H9 (cell line): Measurements from ENCODE around the gene BIRC5. TPM values are rescaled to one million over a fixed set of nuclear protein-coding genes. Genes with fewer than 3 reads are reported as not detected.

ENCODE experiments used
- DNase-seq: peaks from one replicate; pipeline ENCODE4 v3.0.0-alpha.2; 2017
- H2AFZ ChIP-seq: one replicate; pipeline ENCODE4 v1.6.1; 2013; ENCODE audit warnings: mild to moderate bottlenecking, low read length, control low read depth, moderate library complexity
- H2AK5ac ChIP-seq: 2 replicates; pipeline ENCODE4 v1.6.1; 2013; ENCODE audit warnings: low read length, control low read depth, mixed read lengths; ENCODE audit not compliant: insufficient read length
- H2BK120ac ChIP-seq: one replicate; pipeline ENCODE4 v1.6.1; 2013; ENCODE audit warnings: low read depth, mild to moderate bottlenecking, low read length, control low read depth, inconsistent platforms; ENCODE audit not compliant: poor library complexity, severe bottlenecking
- H2BK12ac ChIP-seq: 2 replicates; pipeline ENCODE4 v1.6.1; 2013; ENCODE audit warnings: low read length, control low read depth, mixed read lengths, low read depth; ENCODE audit not compliant: insufficient read length
- H2BK15ac ChIP-seq: 2 replicates; pipeline ENCODE4 v1.6.1; 2013; ENCODE audit warnings: low read depth, low read length, control low read depth
- H2BK20ac ChIP-seq: one replicate; pipeline ENCODE4 v1.6.1; 2013; ENCODE audit warnings: low read depth, mild to moderate bottlenecking, low read length, control low read depth, inconsistent platforms; ENCODE audit not compliant: poor library complexity, severe bottlenecking
- H2BK5ac ChIP-seq: 2 replicates; pipeline ENCODE4 v1.6.1; 2013; ENCODE audit warnings: low read length, control low read depth, mixed read lengths; ENCODE audit not compliant: insufficient read length
- H3K14ac ChIP-seq: 2 replicates; pipeline ENCODE4 v1.6.1; 2013; ENCODE audit warnings: low read length, control low read depth; ENCODE audit not compliant: insufficient read depth
- H3K18ac ChIP-seq: 2 replicates; pipeline ENCODE4 v1.6.1; 2013; ENCODE audit warnings: low read depth, mild to moderate bottlenecking, mixed read lengths, low read length, control low read depth; ENCODE audit not compliant: insufficient read length
- H3K23ac ChIP-seq: 2 replicates; pipeline ENCODE4 v1.6.1; 2013; ENCODE audit warnings: low read length, control low read depth, mixed read lengths, low read depth; ENCODE audit not compliant: insufficient read length
- H3K23me2 ChIP-seq: 2 replicates; pipeline ENCODE4 v1.6.1; 2013; ENCODE audit warnings: low read depth, mild to moderate bottlenecking, mixed read lengths, low read length, control low read depth; ENCODE audit not compliant: insufficient read length, poor library complexity, severe bottlenecking
- H3K27ac ChIP-seq: 2 replicates; pipeline ENCODE4 v1.5.1; 2013; ENCODE audit warnings: low read length, control low read depth, mixed read lengths, low read depth; ENCODE audit not compliant: insufficient read length
- H3K27me3 ChIP-seq: 2 replicates; pipeline ENCODE4 v1.6.1; 2013; ENCODE audit warnings: low read length, control low read depth, inconsistent platforms; ENCODE audit not compliant: insufficient read depth
- H3K4ac ChIP-seq: 2 replicates; pipeline ENCODE4 v1.6.1; 2013; ENCODE audit warnings: low read depth, mild to moderate bottlenecking, control low read depth, inconsistent platforms, low read length, moderate library complexity
- H3K4me1 ChIP-seq: 2 replicates; pipeline ENCODE4 v1.6.1; 2013; ENCODE audit warnings: low read length, control low read depth, inconsistent platforms; ENCODE audit not compliant: insufficient read depth
- H3K4me2 ChIP-seq: 2 replicates; pipeline ENCODE4 v1.6.1; 2013; ENCODE audit warnings: low read length, control low read depth, mixed read lengths; ENCODE audit not compliant: insufficient read length, insufficient read depth
- H3K56ac ChIP-seq: 2 replicates; pipeline ENCODE4 v1.6.1; 2013; ENCODE audit warnings: low read depth, mild to moderate bottlenecking, mixed read lengths, low read length, control low read depth; ENCODE audit not compliant: insufficient read length
- H3K79me1 ChIP-seq: 2 replicates; pipeline ENCODE4 v1.6.1; 2013; ENCODE audit warnings: low read depth, mild to moderate bottlenecking, moderate library complexity, low read length, control low read depth, inconsistent platforms; ENCODE audit not compliant: insufficient read depth, poor library complexity, severe bottlenecking
- H3K79me2 ChIP-seq: 2 replicates; pipeline ENCODE4 v1.6.1; 2013; ENCODE audit warnings: low read length, control low read depth, inconsistent platforms; ENCODE audit not compliant: insufficient read depth
- H3K9ac ChIP-seq: 2 replicates; pipeline ENCODE4 v1.6.1; 2013; ENCODE audit warnings: low read length, control low read depth, mixed read lengths; ENCODE audit not compliant: insufficient read length; ENCODE audit errors: extremely low read depth
- H3K9me3 ChIP-seq: one replicate; pipeline ENCODE4 v1.6.1; 2013; ENCODE audit warnings: low read depth, low read length, inconsistent platforms; ENCODE audit not compliant: control insufficient read depth
- H3T11ph ChIP-seq: one replicate; pipeline ENCODE4 v1.6.1; 2013; ENCODE audit warnings: mild to moderate bottlenecking, low read length, control low read depth, inconsistent platforms
- H4K20me1 ChIP-seq: one replicate; pipeline ENCODE4 v1.6.1; 2013; ENCODE audit not compliant: control insufficient read depth, insufficient read length, insufficient read depth
- H4K5ac ChIP-seq: 2 replicates; pipeline ENCODE4 v1.6.1; 2013; ENCODE audit warnings: low read depth, mild to moderate bottlenecking, mixed read lengths, low read length, control low read depth; ENCODE audit not compliant: insufficient read length
- H4K8ac ChIP-seq: replicated peaks from 2 replicates; pipeline ENCODE4 v1.6.1; 2013; ENCODE audit warnings: low read length, control low read depth, mixed read lengths, low read depth; ENCODE audit not compliant: insufficient read length
- H4K91ac ChIP-seq: 2 replicates; pipeline ENCODE4 v1.6.1; 2013; ENCODE audit warnings: low read depth, mild to moderate bottlenecking, moderate library complexity, mixed read lengths, low read length, control low read depth; ENCODE audit not compliant: insufficient read length
- H3K27ac Mint-ChIP-seq, 3 experiments: 2 replicates in 2 of 3; 3 replicates in 1 of 3; pipeline ENCODE4 v1.8.0; 2020 to 2021; ENCODE audit warnings: mixed read lengths in 3 of 3, mild to moderate bottlenecking in 1 of 3, moderate library complexity in 1 of 3
- H3K27me3 Mint-ChIP-seq: 2 replicates; pipeline ENCODE4 v1.8.0; 2021; ENCODE audit warnings: low read depth, mild to moderate bottlenecking, moderate library complexity, mixed read lengths
- H3K36me3 Mint-ChIP-seq, 3 experiments: 2 replicates in 2 of 3; 3 replicates in 1 of 3; pipeline ENCODE4 v1.8.0; 2020 to 2021; ENCODE audit warnings: low read depth in 3 of 3, mixed read lengths in 3 of 3; ENCODE audit not compliant: insufficient read depth in 1 of 3
- H3K4me1 Mint-ChIP-seq, 2 experiments: 2 replicates each; pipeline ENCODE4 v1.8.0; 2020; ENCODE audit warnings: mixed read lengths in 2 of 2
- H3K4me3 Mint-ChIP-seq, 2 experiments: 2 replicates in 1 of 2; 3 replicates in 1 of 2; pipeline ENCODE4 v1.8.0; 2020 to 2021; ENCODE audit warnings: mild to moderate bottlenecking in 2 of 2, mixed read lengths in 2 of 2, moderate library complexity in 1 of 2
- H3K9me3 Mint-ChIP-seq, 2 experiments: 2 replicates in 1 of 2; 3 replicates in 1 of 2; pipeline ENCODE4 v1.8.0; 2020; ENCODE audit warnings: mild to moderate bottlenecking in 2 of 2, mixed read lengths in 2 of 2, moderate library complexity in 1 of 2
- CTCF ChIP-seq: fragments of 200-600 bp; sonication (generic); conservative IDR thresholded peaks from 3 replicates; pipeline ENCODE4 v1.8.0; 2021; ENCODE audit warnings: antibody characterized with exemption, mild to moderate bottlenecking
- WGBS: extraction: QIAGEN DNeasy Blood & Tissue Kit; methylation state at CpG from one replicate; pipeline ENCODE4 v1.1.7; 2013; ENCODE audit warnings: missing lambda C conversion rate, low lambda C conversion rate, mixed read lengths; ENCODE audit not compliant: insufficient read length; ENCODE audit errors: extremely low coverage; 5-methylcytosine and 5-hydroxymethylcytosine counted together
- total RNA-seq: library from RNA; stranded (reverse); gene quantifications from 2 replicates; pipeline ENCODE4 v1.2.1, GENCODE V29; 2021

BIRC5 gene
- total RNA-seq, 1 experiment from 2014 or later, result 97.8 TPM

- WGBS, result no CpG with 5 or more reads among the region's 2 CpGs
- DNase-seq, result no peak
- Histone ChIP-seq H3K23me2 (no peaks in the 10 kb centered on the region), H4K5ac (no peak overlapping the region), H4K91ac (no peak overlapping the region), H2BK5ac (no peak overlapping the region), H3K56ac (no peak overlapping the region), H3K4me1 (no peaks in the 10 kb centered on the region), H3K79me1 (peaks cover 2% of the 10 kb centered on the region), H3K23ac (no peak overlapping the region), H3K9ac (no peak overlapping the region), H2AFZ (no peak overlapping the region), H2BK12ac (no peak overlapping the region), H3K9me3 (no peaks in the 10 kb centered on the region), H4K8ac (no peak overlapping the region), H3K4ac (no peak overlapping the region), H2AK5ac (no peak overlapping the region), H3K4me2 (no peak overlapping the region), H2BK120ac (no peak overlapping the region), H2BK15ac (no peak overlapping the region), H3K27me3 (no peaks in the 10 kb centered on the region), H3K14ac (no peak overlapping the region), H4K20me1 (no peaks in the 10 kb centered on the region), H3K79me2 (peaks cover 4% of the 10 kb centered on the region; the same call in 1 of the 2 replicates), H3T11ph (no peak overlapping the region), H3K27ac (no peak overlapping the region), H2BK20ac (no peak overlapping the region), H3K18ac (no peak overlapping the region)
- H3K4me3 Mint-ChIP-seq, result no peak overlapping the region
- no peak for TF ChIP-seq CTCF
- no peak overlapping the region for H3K27ac Mint-ChIP-seq
- H3K4me1 Mint-ChIP-seq, result peaks cover 21 to 32% of the 10 kb centered on the region in 2 experiments
- no peaks in the 10 kb centered on the region; a peak in 1 of 5 replicates for H3K9me3 Mint-ChIP-seq
- no peaks in the 10 kb centered on the region; the same call in 1 of the 2 replicates for H3K27me3 Mint-ChIP-seq
- H3K36me3 Mint-ChIP-seq, result peaks cover 57 to 84% (median 84%) of the 10 kb centered on the region in 3 experiments
Measured at GRCh38 chr17:78180508-78180907, 33.5 kb upstream of the BIRC5 start.
